Stimulated activated CD4-positive, alpha-beta T cell treated with anti-CD3 and anti-CD28 coated beads, TNF-alpha, amount 100 ng/mL, for 24 hours (primary cell): ENCODE data around the gene TXN.
"Not testable (repeated sequence)": the region's sequence is repeated elsewhere in the genome, so short reads cannot be mapped to it uniquely, and the experiment has no call there.

Source experiments
- DNase-seq, 3 experiments: peaks; one replicate each; pipeline ENCODE4 v3.0.0-alpha.2; 2020; ENCODE audit warnings: low read depth in 3 of 3

TXN gene

GRCh38 chr9:110257097-110257841 is 962 bp upstream of the TXN start:
- DNase-seq: peak in 1 of 3 experiments; percentile 6

DNA sequence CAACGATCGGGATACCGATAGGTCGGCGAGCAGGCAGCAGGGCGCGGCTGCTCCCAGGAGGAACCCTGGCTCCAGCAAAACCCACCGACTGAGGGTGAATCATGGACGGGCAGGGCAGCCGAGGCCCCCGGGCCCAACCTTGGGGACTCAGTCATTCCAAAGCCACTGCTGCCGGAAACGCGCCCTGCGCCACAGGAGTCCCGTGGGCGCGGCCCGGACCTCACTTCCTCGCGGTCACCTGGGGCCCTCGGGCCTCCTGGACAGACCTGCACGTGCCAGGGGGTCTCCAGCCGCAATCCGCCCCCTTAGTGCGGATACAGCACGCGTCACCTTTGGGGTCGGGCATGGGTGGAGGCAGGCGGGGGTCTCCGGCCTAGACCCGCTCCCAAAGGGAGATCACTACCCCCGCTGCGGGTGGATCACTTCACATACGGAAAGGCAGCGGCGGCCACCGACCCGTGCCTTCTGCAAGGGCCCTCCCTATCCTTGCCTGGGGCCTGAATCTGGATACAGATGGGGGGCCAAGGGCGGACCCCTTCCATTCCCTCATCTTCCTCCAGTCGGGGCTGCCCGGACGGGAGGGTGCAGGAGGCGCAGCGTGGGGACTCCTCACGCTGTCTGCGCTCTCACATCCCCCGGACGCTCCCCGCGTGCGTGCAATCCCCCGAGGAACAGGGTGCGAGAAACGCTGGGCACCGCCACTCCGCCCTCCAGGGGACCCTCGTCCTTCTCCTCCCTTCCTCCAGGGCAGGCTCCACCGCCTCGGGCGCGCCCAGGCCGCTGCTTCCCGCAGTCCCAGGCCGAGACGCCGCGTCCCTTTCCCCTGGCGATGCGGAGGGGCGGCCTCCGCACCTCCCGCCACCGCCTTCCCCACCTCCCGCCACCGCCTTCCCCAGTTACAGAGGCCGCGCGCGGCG is 586 bp downstream of the TXN start:
- DNase-seq: peak in 2 of 3 experiments; percentile 16 to 64

DNA sequence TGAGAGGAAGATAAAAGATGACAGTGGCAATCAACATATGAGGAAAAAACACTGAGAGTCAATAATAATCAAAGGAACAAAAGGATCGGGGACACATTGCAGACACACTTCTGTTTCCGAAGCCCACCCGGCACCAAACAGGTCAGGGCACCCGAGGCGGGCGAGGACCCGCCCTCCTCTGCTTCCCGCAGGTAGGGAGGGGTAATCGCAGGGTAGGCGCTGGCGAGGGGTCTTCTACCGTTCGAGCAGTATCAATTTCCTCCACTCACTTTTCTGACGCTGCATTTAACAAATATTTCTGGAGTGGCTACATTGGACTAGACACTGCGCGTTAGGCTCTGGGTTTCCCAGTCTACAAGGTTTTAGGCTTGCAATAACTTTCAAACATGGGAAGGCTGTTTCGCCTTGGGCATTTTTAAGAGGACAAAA is 1.3 kb downstream of the TXN start:
- DNase-seq: no peak

GRCh38 chr9:110254500-110254899 is 1.8 kb downstream of the TXN start:
- no peak for DNase-seq

- DNase-seq: no peak
These were observed 3.7 kb downstream of the TXN start for GRCh38 chr9:110252509-110253139.

- not testable (repeated sequence) for DNase-seq
These were observed 4.5 kb downstream of the TXN start for GRCh38 chr9:110251770-110252169.

- no peak for DNase-seq
These were observed 5.1 kb downstream of the TXN start for GRCh38 chr9:110251212-110251611.

- no peak for DNase-seq
These were observed 6.7 kb downstream of the TXN start for GRCh38 chr9:110249603-110250002.

DNA sequence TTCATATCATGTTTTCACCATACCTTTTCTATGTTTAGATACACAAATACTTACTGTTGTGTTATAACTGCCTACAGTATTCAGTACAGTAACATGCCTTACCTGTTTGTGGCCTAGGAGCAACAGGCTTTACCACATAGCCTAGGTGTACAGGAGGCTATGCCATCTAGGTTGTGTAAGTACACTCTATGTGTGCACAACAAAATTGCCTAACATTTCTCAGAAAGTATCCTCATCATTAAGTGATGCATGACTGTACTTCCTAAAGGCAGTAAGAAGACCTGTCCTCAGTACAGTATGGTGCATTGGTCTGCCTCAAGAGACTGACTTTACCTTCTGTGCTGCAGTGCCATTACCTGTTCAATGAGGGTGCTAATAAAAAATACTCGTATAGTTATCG is 7.9 kb downstream of the TXN start:
- no peak for DNase-seq

GRCh38 chr9:110246214-110246613 is 10.1 kb downstream of the TXN start:
- no peak for DNase-seq

- no peak for DNase-seq
These were observed 11.7 kb downstream of the TXN start for GRCh38 chr9:110244616-110245015.

- DNase-seq: no peak
These were observed 14.4 kb downstream of the TXN start for GRCh38 chr9:110241858-110242321.

GRCh38 chr9:110241260-110241857 is 14.9 kb downstream of the TXN start:
- no peak for DNase-seq

DNA sequence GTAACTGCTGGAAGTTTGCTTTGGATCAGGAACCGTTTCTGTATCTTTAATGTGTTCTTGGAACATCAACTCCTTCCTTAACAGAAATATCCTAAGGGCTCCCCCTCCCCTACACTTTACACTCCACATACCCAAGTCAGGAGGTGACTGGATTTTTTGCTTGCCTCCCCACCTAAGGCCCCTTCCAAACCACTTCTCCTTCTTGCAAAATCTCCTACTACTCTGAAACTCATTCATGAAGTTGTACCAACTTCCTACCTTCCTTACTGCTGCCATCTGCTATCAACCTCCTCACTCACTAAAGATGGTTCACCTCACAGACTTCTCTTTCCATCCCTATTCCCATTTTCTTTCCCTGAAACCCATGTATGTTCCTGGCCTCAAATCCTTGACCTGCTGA is 16.1 kb downstream of the TXN start:
- DNase-seq: no peak

- DNase-seq: no peak
These were observed 28.0 kb downstream of the TXN start for GRCh38 chr9:110228321-110228720.

DNA sequence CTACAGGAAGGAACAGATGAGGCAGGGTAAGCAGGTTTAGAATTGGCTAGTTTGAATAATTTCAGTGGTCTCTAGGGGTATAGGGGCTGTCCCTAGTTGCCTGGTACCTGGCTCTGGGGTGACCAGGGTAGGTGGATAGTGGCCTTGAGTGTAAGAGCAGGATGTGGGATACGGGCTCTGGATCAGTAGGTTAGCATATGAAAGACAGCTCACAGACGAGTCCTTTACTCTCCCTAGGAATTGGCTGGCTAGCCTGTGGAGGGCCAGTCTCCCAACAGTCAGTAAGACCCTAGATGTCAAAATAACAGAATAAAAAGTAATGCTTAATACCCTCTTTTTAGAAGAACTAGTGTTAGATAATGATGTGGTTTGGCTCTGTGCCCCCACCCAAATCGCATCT is 31.7 kb downstream of the TXN start:
- DNase-seq: no peak

DNA sequence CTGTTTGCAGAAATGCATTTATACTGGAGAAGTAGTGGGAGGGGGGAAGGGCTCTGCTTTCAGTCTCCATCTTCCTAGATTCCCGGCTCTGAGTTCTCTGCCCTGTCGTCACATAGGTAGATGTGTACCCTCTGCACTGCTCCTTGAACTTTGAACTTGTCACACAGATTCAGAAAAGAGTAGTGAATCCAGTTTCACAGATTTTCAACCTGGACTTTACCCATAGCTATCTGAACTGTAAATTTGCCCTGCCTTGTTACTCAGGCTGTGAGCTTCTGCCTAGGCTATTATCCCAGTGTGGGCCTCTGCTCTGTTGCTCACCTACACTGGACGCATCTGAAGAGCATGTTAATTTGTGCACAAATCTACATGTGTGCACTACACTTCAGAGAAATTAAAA is 35.5 kb downstream of the TXN start:
- DNase-seq: no peak

DNA sequence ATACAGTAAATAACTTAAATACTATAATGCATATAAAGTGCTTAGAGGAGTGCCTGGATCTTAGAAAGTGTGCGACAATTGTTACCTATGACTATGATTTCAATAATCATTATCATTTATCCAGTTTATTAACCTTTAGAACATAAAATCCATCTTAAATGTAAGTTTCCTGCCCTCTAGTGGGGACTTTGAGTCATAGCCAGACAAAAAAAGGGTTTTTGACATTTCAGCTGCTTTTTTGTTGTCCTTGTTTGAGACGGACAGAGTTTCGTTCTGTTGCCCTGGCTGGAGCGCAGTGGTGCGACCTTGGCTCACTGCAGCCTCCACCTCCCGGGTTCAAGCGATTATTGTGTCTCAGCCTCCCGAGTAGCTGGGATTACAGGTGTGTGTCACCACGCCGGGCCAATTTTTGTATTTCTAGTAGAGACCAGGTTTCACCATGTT is 38.6 kb downstream of the TXN start:
- no peak for DNase-seq

DNA sequence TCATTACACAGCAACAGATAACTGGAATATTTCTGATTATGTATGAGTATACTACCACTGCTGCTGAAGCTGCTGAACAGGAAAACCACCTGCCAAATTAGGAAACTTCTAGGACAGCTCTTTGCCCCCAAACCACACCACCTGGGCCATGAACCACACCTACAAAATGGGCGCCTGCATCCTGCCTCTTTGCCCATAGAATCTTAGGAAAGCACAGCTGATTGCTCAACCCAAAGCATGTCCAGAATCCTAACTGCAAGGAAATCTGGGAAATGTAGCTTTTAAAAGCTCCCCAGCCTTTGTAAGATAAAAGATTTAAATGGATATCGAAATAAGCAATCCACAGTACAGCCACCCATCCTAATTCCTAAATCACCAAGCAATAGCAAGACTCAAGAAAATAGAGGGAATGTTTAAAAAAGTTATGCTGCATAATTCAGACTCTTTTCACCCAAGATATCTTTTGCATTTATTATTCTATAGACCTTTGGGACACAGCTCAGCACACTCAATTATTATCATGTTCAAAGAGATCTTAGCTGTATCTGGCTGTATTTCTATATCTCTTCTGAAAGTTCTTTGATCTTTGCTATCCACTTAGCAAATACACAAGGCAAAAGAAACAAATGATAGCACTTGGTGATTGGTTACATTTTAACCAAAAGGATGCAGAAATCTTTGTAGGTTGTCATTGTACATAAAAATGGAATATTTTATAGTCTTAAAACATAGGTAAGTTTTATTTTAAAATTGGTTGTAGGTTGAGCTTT is 41.5 kb downstream of the TXN start:
- DNase-seq: no peak

- DNase-seq: no peak
These were observed 42.2 kb downstream of the TXN start for GRCh38 chr9:110214090-110214489.

DNA sequence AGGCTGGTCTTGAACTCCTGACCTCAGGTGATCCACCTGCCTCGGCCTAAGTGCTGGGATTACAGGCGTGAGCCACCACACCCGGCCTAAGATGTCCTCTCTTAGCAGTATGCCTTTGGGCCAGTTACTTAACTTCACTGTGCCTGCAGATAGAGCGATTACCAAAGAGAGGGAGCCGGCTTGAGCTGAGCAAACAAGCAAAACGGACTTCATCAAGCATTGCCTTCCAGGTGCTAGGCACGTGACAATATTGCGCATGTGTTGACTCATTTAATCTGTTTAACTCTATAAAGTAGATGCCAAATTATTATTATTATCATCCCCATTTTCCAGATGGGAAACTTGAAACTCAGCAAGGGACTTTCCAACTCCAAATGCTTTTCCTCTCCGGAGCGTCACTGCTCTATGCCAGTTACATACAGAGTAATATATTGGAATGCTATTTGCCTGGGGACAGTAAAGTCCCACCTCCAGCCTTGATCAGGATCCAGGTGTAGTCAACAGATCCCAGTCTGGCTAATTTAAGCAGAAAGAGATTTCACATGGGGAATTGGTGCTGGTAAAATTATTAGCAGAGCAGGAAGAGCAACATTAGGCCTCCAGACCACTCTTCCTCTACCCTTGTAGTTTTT is 42.8 kb downstream of the TXN start:
- no peak for DNase-seq
